Ishikawa (cell line): ENCODE results near the gene FLAD1.

ENCODE experiments used
- CEBPB ChIP-seq: IDR thresholded peaks from 2 replicates; pipeline ENCODE4 v1.6.1; 2012
- CREB1 ChIP-seq: IDR thresholded peaks from 2 replicates; pipeline ENCODE4 v1.6.1; 2012; ENCODE audit warnings: low read depth
- EGR1 ChIP-seq: IDR thresholded peaks from 2 replicates; pipeline ENCODE4 v1.6.1; 2012
- EP300 ChIP-seq: IDR thresholded peaks from 2 replicates; pipeline ENCODE4 v1.6.1; 2012; ENCODE audit warnings: borderline replicate concordance
- FOXM1 ChIP-seq: IDR thresholded peaks from 2 replicates; pipeline ENCODE4 v1.6.1; 2012; ENCODE audit warnings: low read depth, borderline replicate concordance
- MAX ChIP-seq: IDR thresholded peaks from 2 replicates; pipeline ENCODE4 v1.6.1; 2012
- NFIC ChIP-seq: IDR thresholded peaks from 2 replicates; pipeline ENCODE4 v1.6.1; 2012
- RAD21 ChIP-seq: IDR thresholded peaks from 2 replicates; pipeline ENCODE4 v1.6.1; 2012; ENCODE audit warnings: low read depth
- REST ChIP-seq: IDR thresholded peaks from 2 replicates; pipeline ENCODE4 v1.6.1; 2012; ENCODE audit warnings: low read depth, mild to moderate bottlenecking
- TAF1 ChIP-seq: IDR thresholded peaks from 2 replicates; pipeline ENCODE4 v1.6.1; 2012; ENCODE audit warnings: low read depth, mild to moderate bottlenecking
- TCF12 ChIP-seq: IDR thresholded peaks from 2 replicates; pipeline ENCODE4 v1.6.1; 2012; ENCODE audit warnings: low read depth
- TEAD4 ChIP-seq: IDR thresholded peaks from 2 replicates; pipeline ENCODE4 v1.6.1; 2012
- USF1 ChIP-seq: IDR thresholded peaks from 2 replicates; pipeline ENCODE4 v1.6.1; 2012
- YY1 ChIP-seq: IDR thresholded peaks from 2 replicates; pipeline ENCODE4 v1.6.1; 2012; ENCODE audit warnings: low read depth
- ZBTB7A ChIP-seq: IDR thresholded peaks from 2 replicates; pipeline ENCODE4 v1.6.1; 2012; ENCODE audit warnings: low read depth

FLAD1 gene

GRCh38 chr1:154945160-154945961, 37.8 kb upstream of the FLAD1 start:
- no peak for TF ChIP-seq EGR1
- TF ChIP-seq MAX = no peak
- TF ChIP-seq TCF12 = no peak
- TF ChIP-seq ZBTB7A = no peak
- TF ChIP-seq TAF1 = no peak
- no peak for TF ChIP-seq EP300
- no peak for TF ChIP-seq RAD21
- no peak for TF ChIP-seq YY1
- TF ChIP-seq CEBPB = no peak
- no peak for TF ChIP-seq NFIC
- TF ChIP-seq USF1 = no peak
- no peak for TF ChIP-seq TEAD4
- no peak for TF ChIP-seq CREB1
- no peak for TF ChIP-seq FOXM1
- no peak for TF ChIP-seq REST

- TF ChIP-seq MAX (no peak), TEAD4 (no peak), ZBTB7A (no peak), NFIC (no peak), CEBPB (no peak), FOXM1 (no peak)
Measured at GRCh38 chr1:154945962-154946850, 36.9 kb upstream of the FLAD1 start.

GRCh38 chr1:154948079-154948478, 35.1 kb upstream of the FLAD1 start:
- TF ChIP-seq EGR1 (no peak), TAF1 (no peak), EP300 (no peak), CREB1 (no peak), TEAD4 (no peak)

GRCh38 chr1:154951901-154952657, 31.1 kb upstream of the FLAD1 start:
- no peak for TF ChIP-seq ZBTB7A
- no peak for TF ChIP-seq REST

GRCh38 chr1:154952664-154953063, 30.5 kb upstream of the FLAD1 start:
- TF ChIP-seq USF1 = no peak
- no peak for TF ChIP-seq CREB1
- no peak for TF ChIP-seq REST
- TF ChIP-seq TAF1 = no peak
- no peak for TF ChIP-seq RAD21
- no peak for TF ChIP-seq FOXM1
- TF ChIP-seq TEAD4 = no peak
- TF ChIP-seq EP300 = no peak
- TF ChIP-seq NFIC = no peak
- no peak for TF ChIP-seq CEBPB
- no peak for TF ChIP-seq MAX
- no peak for TF ChIP-seq ZBTB7A
